Keratinocyte (primary cell): ENCODE measurements around the gene NDRG4. TPM values are rescaled to one million over a fixed set of nuclear protein-coding genes. Genes with fewer than 3 reads are reported as not detected.

ENCODE experiments used
- DNase-seq: peaks from one replicate; pipeline ENCODE4 v3.0.0-alpha.2; 2011; ENCODE audit warnings: low read depth, missing footprints, low spot score
- FAIRE-seq: peaks from 2 replicates; lab custom pipeline; 2011; peaks lifted over from hg19 to GRCh38; lab: Jason Lieb, UNC
- H2AFZ ChIP-seq: 2 replicates; pipeline ENCODE4 v1.6.0; 2012; ENCODE audit warnings: low read length, control low read depth, inconsistent platforms; ENCODE audit not compliant: control insufficient read depth
- H3K27ac ChIP-seq: 2 replicates; pipeline ENCODE4 v1.5.1; 2011; ENCODE audit warnings: low read length; ENCODE audit not compliant: control insufficient read depth, insufficient read depth
- H3K27me3 ChIP-seq: 3 replicates; pipeline ENCODE4 v1.6.0; 2011; ENCODE audit warnings: low read length; ENCODE audit not compliant: control insufficient read depth, insufficient read depth; ENCODE audit errors: extremely low read depth
- H3K36me3 ChIP-seq, 2 experiments: 2 replicates in 1 of 2; 3 replicates in 1 of 2; pipeline ENCODE4 v1.5.1; 2011; ENCODE audit warnings: low read length in 2 of 2, mild to moderate bottlenecking in 1 of 2; ENCODE audit not compliant: control insufficient read depth in 2 of 2, insufficient read depth in 2 of 2; ENCODE audit errors: extremely low read depth in 1 of 2
- H3K4me1 ChIP-seq: 3 replicates; pipeline ENCODE4 v1.5.1; 2011; ENCODE audit warnings: low read length; ENCODE audit not compliant: control insufficient read depth, insufficient read depth; ENCODE audit errors: extremely low read depth
- H3K4me2 ChIP-seq: 3 replicates; pipeline ENCODE4 v1.6.0; 2011; ENCODE audit warnings: low read depth, low read length; ENCODE audit not compliant: control insufficient read depth, insufficient read depth; ENCODE audit errors: extremely low read depth
- H3K4me3 ChIP-seq, 3 experiments: fragments of 200-600 bp in 1 of 3; sonication (generic) in 1 of 3; 2 replicates in 2 of 3; 3 replicates in 1 of 3; pipeline ENCODE4 v1.5.1; 2011 to 2016; ENCODE audit warnings: low read length in 3 of 3, mild to moderate bottlenecking in 3 of 3, control low read depth in 2 of 3, inconsistent platforms in 1 of 3, low read depth in 1 of 3, mixed read lengths in 1 of 3, mixed run types in 1 of 3, moderate library complexity in 1 of 3; ENCODE audit not compliant: control insufficient read depth in 2 of 3, insufficient read depth in 2 of 3; ENCODE audit errors: extremely low read depth in 1 of 3
- H3K79me2 ChIP-seq: 2 replicates; pipeline ENCODE4 v1.6.0; 2012; ENCODE audit warnings: low read length; ENCODE audit not compliant: control insufficient read depth, insufficient read depth
- H3K9ac ChIP-seq: 3 replicates; pipeline ENCODE4 v1.6.0; 2011; ENCODE audit warnings: low read length; ENCODE audit not compliant: control insufficient read depth, insufficient read depth; ENCODE audit errors: extremely low read depth
- H3K9me1 ChIP-seq: 3 replicates; pipeline ENCODE4 v1.6.0; 2011; ENCODE audit warnings: low read length; ENCODE audit not compliant: control insufficient read depth, insufficient read depth; ENCODE audit errors: extremely low read depth
- H3K9me3 ChIP-seq: 2 replicates; pipeline ENCODE4 v1.5.1; 2012; ENCODE audit warnings: low read depth, low read length; ENCODE audit not compliant: control insufficient read depth
- H4K20me1 ChIP-seq: 3 replicates; pipeline ENCODE4 v1.6.0; 2011; ENCODE audit warnings: low read length; ENCODE audit not compliant: control insufficient read depth, insufficient read depth; ENCODE audit errors: extremely low read depth
- EZH2 ChIP-seq: IDR thresholded peaks from one replicate; pipeline ENCODE4 v1.6.1; 2012; ENCODE audit warnings: inconsistent platforms, mild to moderate bottlenecking, low read length, moderate library complexity
- dilution Hi-C: fragments of 300-500 bp; cut with MboI; formaldehyde crosslinking; loops from one replicate; pipeline ENCODE4 v1.7.0; 2020; ENCODE audit warnings: low sequenced_read_pairs; ENCODE audit not compliant: extremely low pct_ligation_motif_present
- polyA plus RNA-seq, 5 experiments: library from polyadenylated mRNA; depleted of rRNA in 3 of 5; stranded (reverse) in 3 of 5; stranded (forward) in 1 of 5; unstranded in 1 of 5; fragments of >200 nt; gene quantifications; 1 replicate in 1 of 5; 2 replicates in 3 of 5; 3 replicates in 1 of 5; pipeline versions ENCODE4 v1.2.1 to v1.2.3, GENCODE V29; 2011 to 2012; ENCODE audit warnings: missing spikeins in 2 of 5, low read depth in 1 of 5, low replicate concordance in 1 of 5
- TF ChIP-seq, protein P1 (sequence below), 3 experiments: IDR thresholded peaks in 1 of 3; conservative IDR thresholded peaks in 1 of 3; optimal IDR thresholded peaks in 1 of 3; 2 replicates in 2 of 3; 3 replicates in 1 of 3; pipeline versions ENCODE3 to v1.5.1; 2011; ENCODE audit warnings: low read length in 3 of 3, mild to moderate bottlenecking in 3 of 3, moderate library complexity in 2 of 3, control low read depth in 1 of 3, inconsistent platforms in 1 of 3; ENCODE audit not compliant: insufficient read depth in 2 of 3; ENCODE audit errors: extremely low read depth in 1 of 3

NDRG4 gene
- polyA plus RNA-seq, 1 donor (not counting 4 experiments of a cell fraction or from before 2014, with no cell fraction given): 1.1 TPM

DNA sequence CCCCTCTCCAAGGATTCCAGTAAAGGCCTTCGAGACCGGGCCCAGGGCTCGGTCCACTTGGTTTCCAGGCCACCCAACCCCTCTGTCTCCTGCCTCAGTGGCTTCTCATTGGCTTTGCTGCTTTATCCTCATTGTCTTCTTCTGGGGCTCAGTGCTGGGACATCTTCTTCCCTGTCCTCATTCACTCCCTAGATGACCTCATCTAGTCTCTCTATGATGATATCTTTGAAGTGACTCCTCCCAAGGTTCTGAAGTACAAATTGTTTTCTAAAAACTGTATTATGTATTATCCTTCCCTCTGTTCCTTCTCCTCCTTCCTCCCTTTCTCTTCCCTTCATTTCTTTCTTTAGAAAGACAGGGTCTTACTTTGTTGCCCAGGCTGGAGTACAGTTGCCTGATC lies 27.1 kb upstream of the NDRG4 start:
- no peak for FAIRE-seq
- no peaks in the 10 kb centered on the region for H3K9me1 ChIP-seq
- H2AFZ ChIP-seq: no peak overlapping the region
- peaks cover 2% of the 10 kb centered on the region for H3K27me3 ChIP-seq
- no peaks in the 10 kb centered on the region for H3K79me2 ChIP-seq
- no peaks in the 10 kb centered on the region for H3K4me1 ChIP-seq
- no peak overlapping the region for H3K4me2 ChIP-seq
- no peak for DNase-seq
- dilution Hi-C loops: no loop called here
- no peak overlapping the region for H3K4me3 ChIP-seq
- H4K20me1 ChIP-seq: no peaks in the 10 kb centered on the region
- no peak overlapping the region for H3K27ac ChIP-seq
- TF ChIP-seq, protein P1, sequence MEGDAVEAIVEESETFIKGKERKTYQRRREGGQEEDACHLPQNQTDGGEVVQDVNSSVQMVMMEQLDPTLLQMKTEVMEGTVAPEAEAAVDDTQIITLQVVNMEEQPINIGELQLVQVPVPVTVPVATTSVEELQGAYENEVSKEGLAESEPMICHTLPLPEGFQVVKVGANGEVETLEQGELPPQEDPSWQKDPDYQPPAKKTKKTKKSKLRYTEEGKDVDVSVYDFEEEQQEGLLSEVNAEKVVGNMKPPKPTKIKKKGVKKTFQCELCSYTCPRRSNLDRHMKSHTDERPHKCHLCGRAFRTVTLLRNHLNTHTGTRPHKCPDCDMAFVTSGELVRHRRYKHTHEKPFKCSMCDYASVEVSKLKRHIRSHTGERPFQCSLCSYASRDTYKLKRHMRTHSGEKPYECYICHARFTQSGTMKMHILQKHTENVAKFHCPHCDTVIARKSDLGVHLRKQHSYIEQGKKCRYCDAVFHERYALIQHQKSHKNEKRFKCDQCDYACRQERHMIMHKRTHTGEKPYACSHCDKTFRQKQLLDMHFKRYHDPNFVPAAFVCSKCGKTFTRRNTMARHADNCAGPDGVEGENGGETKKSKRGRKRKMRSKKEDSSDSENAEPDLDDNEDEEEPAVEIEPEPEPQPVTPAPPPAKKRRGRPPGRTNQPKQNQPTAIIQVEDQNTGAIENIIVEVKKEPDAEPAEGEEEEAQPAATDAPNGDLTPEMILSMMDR (optimal IDR thresholded peaks at IDR 0.05 in 1 of 3, IDR thresholded peaks at IDR 0.05 in 1 of 3, conservative IDR thresholded peaks at IDR 0.05 in 1 of 3; ENCODE audit: extremely low read depth in 1 of 3, insufficient read depth in 2 of 3, low read length in 3 of 3): no peak
- TF ChIP-seq EZH2: no peak
- H3K9ac ChIP-seq: no peak overlapping the region
- H3K9me3 ChIP-seq: no peaks in the 10 kb centered on the region
- H3K36me3 ChIP-seq: no peaks in the 10 kb centered on the region

DNA sequence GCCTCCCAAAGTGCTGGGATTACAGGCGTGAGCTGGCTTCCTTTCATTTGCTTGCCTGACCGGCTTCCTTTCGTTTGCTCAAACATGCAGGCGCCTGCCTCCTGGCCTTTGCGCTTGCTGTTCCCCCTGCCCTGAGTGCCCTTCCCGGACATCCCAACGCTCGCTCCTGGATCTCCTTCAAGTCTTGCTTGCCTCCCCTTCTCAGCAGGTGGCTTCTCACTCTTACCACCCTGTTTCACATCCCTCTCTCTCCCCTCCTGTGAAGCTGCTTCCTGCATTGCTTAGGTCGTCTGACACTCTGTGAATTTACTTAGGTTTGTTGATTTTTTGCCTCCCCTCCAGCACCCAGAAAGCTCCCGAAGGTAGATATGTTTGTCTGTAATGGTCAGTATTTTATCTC lies 25.6 kb upstream of the NDRG4 start:
- no peaks in the 10 kb centered on the region for H3K79me2 ChIP-seq
- no peaks in the 10 kb centered on the region for H3K36me3 ChIP-seq
- H3K9me3 ChIP-seq: no peaks in the 10 kb centered on the region
- no peak overlapping the region for H3K27ac ChIP-seq
- no peak overlapping the region for H2AFZ ChIP-seq
- H3K4me3 ChIP-seq: no peak overlapping the region
- no peak overlapping the region for H3K4me2 ChIP-seq
- TF ChIP-seq EZH2: no peak
- no peaks in the 10 kb centered on the region for H3K4me1 ChIP-seq
- H3K9me1 ChIP-seq: no peaks in the 10 kb centered on the region
- dilution Hi-C loops: no loop called here
- H3K27me3 ChIP-seq: peaks cover 2% of the 10 kb centered on the region
- no peaks in the 10 kb centered on the region for H4K20me1 ChIP-seq
- H3K9ac ChIP-seq: no peak overlapping the region
- no peak for FAIRE-seq
- DNase-seq: no peak

DNA sequence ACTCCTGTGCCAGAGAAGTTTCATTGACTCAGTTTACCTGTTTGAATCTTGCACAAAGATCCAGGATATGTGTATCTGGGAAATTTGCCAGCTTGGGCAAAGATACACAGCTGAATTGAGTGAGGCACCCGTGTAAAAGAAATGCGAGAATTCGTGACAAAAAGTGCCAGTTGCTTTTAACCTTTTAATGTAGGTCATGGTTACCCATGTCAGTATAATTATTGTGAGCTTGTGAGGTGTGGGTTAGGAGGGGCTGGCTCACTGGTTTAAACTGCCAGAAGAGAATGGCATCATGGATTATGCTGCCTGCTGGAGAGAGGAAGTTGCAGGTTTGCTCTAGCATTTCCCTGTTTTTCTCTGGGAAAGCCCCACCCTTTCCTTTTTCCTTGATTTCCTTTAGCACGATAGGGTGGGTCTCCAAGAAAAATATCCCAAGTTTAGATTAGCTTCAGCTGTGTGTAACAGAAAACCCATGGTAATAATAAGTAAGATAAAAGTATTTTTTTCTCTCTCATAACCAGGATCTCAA lies 24.8 kb upstream of the NDRG4 start:
- FAIRE-seq (no peak), DNase-seq (no peak)
- Histone ChIP-seq H4K20me1 (no peaks in the 10 kb centered on the region), H3K79me2 (no peaks in the 10 kb centered on the region), H3K36me3 (no peaks in the 10 kb centered on the region), H3K27ac (no peak overlapping the region), H3K4me1 (no peaks in the 10 kb centered on the region), H2AFZ (no peak overlapping the region), H3K4me3 (no peak overlapping the region), H3K9me1 (no peaks in the 10 kb centered on the region), H3K9ac (no peak overlapping the region), H3K4me2 (no peak overlapping the region), H3K9me3 (no peaks in the 10 kb centered on the region), H3K27me3 (peaks cover 2% of the 10 kb centered on the region)
- dilution Hi-C loops: no loop called here
- no peak for TF ChIP-seq EZH2
- TF ChIP-seq, protein P1 (optimal IDR thresholded peaks at IDR 0.05 in 1 of 3, IDR thresholded peaks at IDR 0.05 in 1 of 3, conservative IDR thresholded peaks at IDR 0.05 in 1 of 3; ENCODE audit: extremely low read depth in 1 of 3, insufficient read depth in 2 of 3, low read length in 3 of 3): no peak
